ENCODE results near the gene TMED7.

DNA sequence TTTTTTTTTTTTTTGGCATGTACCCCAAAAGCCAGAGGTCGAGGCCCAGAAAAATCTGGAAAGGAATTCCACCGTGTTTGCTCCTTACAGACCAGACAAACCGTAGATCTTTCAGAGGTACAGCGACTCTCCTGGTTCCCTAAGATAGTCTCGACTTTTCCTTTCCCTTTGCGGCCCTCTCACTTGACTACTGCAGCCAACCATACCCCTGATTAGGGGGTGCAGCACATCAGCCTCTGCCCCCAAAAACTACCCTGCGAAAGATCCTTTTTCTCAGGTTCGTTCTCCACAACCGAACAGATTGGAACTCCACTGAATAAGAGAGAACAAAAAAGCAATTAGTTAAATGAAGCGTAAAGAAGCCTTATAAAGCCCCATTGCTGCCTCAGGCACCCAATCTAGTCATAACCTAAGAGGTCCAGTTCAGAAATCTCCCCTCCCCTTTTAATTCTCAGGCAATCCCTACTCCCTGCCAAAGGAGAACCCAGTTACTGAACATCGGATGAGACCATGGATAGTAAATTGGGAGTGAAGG is 23.2 kb downstream of the TMED7 start:
- TF ChIP-seq, protein P1, sequence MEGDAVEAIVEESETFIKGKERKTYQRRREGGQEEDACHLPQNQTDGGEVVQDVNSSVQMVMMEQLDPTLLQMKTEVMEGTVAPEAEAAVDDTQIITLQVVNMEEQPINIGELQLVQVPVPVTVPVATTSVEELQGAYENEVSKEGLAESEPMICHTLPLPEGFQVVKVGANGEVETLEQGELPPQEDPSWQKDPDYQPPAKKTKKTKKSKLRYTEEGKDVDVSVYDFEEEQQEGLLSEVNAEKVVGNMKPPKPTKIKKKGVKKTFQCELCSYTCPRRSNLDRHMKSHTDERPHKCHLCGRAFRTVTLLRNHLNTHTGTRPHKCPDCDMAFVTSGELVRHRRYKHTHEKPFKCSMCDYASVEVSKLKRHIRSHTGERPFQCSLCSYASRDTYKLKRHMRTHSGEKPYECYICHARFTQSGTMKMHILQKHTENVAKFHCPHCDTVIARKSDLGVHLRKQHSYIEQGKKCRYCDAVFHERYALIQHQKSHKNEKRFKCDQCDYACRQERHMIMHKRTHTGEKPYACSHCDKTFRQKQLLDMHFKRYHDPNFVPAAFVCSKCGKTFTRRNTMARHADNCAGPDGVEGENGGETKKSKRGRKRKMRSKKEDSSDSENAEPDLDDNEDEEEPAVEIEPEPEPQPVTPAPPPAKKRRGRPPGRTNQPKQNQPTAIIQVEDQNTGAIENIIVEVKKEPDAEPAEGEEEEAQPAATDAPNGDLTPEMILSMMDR (IDR thresholded peaks at IDR 0.05): no peak
- TF ChIP-seq POLR2A (IDR thresholded peaks at IDR 0.05): no peak

Measured in testis (tissue), 2 donors.